GM18511 (cell line): ENCODE measurements around the gene FOXRED2.
A peak's percentile ranks its signal among the peaks of the same experiment; 100 is the strongest.
"Not testable (repeated sequence)": the region's sequence is repeated elsewhere in the genome, so short reads cannot be mapped to it uniquely, and the experiment has no call there.

Experiments
- ATAC-seq: cut with Tn5 transposase; IDR thresholded peaks from one replicate; pipeline ENCODE4 v1.9.1; 2021; ENCODE audit warnings: mild to moderate bottlenecking, moderate library complexity; ENCODE audit not compliant: unreplicated experiment

The FOXRED2 gene

DNA sequence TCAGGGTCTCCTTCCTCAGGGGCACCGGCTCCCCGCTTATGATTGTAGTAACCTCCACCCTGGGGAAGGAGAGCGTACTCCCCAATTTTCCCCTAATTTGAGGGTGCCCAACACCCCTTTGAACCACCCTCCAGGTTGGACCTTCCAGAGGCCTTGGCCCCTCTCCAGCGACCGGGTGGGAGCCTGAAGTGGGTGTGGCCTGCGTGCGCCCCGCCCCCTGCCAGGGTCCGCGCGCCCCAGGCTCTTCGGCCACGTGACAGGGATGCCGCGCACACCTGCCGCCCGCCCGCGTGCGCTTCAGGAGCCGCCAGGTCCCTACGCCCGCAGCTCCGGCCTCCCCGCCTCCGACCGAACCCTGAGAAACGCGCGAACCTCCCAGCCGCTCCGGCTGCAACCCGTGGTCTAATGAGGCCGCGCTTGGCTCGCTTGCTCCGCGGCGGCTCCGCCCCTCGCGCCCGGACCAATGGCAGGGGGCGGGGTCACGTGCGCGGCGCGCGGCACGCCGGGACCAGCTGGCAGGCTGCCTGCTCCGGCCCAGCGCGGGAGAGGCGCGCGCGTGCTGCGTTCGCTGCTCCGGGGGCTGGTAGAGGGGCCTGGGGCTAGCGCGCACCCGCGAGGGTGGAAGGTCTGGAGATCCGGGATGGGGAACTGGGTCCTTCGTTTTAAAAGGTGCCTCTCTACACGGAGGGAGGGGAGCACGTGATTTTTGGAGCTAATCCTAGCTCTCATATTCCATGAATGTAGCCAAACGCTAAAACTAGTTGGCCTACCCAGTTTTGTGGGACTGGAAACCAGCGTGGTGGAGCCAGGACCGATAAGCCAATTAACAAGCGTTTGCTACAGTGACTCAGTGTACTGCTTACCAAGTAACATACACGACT, at the start of gene FOXRED2:
FOXRED2 (minus strand) TSS at position 404 of the 881 bp plus-strand sequence. CDS start 618 bp downstream, outside the sequence.
- ATAC-seq = peak; percentile 90

DNA sequence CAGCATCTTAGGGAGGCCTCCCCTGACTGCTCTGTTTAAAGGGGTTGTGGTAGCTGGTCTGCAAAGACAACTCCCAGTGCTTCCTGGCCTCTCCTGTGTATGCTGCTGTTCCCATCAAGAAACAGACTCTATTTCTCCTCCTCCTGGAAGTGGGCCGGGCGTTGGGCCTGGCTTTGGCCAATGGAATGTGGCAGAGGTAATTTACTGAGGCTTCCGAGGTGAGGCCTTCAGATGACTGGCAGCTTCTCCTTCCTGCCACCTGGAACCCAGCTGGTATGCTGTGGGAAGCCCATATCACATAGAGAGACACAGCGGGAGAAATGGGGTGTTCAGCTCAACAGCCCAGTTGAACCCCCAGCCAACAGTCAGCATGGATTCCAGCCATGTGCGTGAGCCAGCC, 47.3 kb upstream of the FOXRED2 start:
- ATAC-seq = no peak

DNA sequence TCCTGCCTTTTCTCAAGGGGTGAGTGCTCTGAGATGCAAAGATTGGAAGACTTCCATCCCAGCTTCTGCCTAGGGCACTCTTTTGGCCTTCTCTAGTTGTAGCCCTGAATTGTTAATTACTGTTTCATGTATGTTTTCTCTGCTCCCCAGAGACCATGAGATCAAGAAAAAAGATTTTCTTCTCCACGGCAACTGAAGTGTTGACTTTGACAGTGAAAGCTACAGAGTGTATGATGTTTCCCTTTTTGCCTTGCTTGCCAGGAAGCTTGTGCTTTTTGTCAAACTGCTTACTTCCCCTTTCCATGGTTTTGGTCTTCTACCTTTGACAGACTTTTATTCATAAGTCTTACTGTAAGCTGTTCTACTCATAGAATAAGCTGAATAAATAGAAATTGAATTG, 45.4 kb upstream of the FOXRED2 start:
- no peak for ATAC-seq

DNA sequence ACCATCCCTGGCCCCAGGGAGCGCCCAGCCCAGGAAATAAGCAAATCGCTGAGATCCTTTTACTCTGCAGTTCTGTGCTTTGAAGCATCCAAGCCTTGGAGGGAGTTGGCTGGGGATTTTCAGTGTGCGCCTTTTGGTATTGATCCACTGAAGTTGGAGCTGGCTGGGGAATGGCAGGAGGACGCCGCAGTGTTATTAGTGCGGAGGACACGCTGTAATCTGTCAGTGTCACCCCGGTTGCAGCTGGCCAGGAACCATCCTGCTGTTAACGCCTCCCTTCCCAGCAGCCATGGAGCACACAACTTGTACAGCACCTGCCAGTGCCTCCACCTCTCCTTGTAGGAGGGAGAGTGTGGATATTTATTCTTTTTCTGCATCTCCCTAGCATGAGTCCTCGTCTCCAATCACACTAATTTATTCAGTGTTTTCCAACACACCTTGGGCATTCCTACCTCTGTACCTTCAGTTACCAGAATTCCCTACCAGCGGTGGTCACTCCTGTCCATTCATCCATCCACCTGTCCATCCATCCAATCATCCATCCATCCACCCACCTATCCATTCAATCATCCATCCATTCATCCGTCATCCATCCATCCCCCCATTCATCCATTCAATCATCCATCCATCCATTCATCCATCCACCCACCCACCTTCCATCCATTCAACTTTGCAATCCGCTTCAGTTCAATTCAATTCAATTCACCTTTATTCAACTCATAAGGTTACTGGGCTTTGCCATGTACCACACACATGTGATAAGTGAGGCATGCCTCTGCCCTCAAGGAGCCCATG, 44.1 kb upstream of the FOXRED2 start:
- ATAC-seq = no peak

DNA sequence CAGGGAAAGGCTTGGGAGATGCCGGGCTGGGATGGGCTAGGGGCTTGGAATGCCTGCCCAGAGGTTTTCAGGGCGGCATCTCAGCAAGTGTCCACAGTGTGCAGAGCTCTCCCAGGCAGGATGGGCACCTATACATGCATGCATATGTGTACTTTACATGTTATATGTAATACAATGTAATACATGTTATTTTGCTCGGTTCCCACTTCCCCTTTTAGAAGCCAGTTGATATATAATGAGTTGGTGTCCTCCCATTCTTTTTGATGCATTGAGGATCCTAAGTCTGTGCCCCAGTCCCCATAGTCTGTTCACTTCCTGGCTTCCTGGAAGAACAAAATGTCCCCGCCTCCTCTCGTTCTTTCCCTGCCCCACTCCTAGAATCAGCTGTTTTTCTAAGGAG, 42.2 kb upstream of the FOXRED2 start:
- ATAC-seq = no peak

DNA sequence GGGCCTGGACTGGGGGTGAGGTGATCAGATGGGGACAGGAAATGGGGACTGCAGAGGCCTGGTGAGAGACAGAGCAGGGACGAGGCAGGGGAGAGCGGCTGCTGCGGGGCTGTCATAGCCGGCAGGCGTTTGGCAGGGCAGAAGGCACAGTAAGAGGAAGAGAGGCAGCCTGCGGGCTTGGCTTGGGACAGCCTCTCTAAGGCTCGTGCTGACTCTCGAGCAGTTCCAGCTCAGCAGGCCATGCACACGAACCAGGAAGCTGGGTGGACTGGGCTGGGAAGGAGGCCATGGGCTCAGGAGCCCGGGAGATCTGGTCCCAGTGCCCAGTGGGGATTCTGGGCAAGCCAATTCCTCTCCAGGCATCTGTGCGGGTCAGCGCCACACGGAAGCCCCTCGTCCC, 41.8 kb upstream of the FOXRED2 start:
- no peak for ATAC-seq

DNA sequence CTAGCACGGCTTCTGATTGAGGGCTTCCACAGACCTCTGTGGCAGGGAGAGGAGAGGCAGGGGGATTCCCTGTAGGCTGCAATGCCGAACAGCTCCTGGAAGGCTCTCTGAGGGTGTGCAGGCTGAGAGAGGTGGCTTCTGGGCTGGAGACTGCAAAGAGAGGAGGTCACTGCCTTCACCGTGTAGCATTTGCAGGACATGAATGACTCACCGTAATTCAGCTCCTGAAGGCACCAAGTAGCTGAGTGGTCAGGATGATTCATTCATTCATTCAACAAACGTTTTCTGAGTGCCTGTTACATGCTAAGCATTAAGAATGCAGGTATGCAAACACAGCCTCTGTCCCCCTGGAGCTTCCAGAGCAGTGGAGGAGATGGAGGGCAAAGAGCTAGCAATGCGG, 40.1 kb upstream of the FOXRED2 start:
- ATAC-seq = no peak

DNA sequence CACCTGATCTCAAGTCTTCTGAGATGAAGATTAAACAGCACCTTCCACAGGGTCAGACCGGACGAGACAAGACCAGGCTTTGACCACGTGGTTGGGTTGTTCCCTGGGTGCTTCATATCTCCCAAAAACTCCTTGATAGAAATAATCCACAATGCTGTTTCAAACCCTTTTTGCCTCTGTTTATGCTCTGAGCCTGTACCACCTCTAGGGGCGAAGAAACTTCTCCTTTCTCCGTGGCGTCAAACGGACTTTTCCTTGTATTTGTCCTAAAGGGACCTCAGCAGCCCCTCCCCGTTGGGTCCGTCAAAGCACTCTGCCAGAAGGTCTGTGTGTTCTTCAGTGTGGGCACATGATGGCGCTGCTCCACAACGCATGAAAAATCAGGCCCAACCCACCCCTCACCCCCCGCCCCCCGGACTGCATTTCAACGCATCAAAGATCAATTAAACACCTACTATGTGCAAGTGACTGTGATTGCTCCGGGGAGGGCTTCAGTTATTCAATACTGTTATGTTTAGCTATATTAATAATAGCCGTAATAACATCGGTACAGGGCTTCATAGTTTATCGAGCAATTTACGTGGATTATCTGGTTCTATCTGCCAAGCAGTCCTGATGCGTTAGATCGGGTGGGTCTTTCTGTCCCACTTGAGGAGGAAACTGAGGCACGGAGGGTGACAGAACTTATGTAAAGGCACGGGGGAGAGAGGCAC, 39.4 kb upstream of the FOXRED2 start:
- ATAC-seq = no peak

DNA sequence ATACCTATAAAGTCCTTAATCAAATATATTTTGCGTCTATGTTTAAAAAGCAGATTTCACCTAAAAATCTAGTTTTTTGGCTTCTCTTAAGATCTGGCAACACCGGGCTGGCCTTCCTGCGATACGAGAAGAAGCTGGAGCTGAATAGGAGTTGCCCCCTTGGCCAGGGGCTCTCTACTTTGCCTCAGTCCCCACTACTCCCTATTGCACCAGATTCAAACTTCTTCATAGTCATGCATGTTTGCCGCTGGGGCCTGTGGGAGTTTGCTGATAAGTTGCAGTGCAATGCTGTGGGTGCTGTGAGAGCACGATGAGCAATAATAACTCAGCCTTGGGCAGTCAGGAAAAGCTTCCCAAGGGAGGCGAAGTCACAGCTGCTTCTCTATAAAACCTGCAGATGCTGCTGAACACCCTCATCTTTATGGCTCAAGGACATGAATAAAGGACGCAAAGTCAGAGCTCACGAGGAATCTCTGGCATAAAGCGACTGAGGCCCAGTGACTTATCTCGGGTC, 37.3 kb upstream of the FOXRED2 start:
- no peak for ATAC-seq

DNA sequence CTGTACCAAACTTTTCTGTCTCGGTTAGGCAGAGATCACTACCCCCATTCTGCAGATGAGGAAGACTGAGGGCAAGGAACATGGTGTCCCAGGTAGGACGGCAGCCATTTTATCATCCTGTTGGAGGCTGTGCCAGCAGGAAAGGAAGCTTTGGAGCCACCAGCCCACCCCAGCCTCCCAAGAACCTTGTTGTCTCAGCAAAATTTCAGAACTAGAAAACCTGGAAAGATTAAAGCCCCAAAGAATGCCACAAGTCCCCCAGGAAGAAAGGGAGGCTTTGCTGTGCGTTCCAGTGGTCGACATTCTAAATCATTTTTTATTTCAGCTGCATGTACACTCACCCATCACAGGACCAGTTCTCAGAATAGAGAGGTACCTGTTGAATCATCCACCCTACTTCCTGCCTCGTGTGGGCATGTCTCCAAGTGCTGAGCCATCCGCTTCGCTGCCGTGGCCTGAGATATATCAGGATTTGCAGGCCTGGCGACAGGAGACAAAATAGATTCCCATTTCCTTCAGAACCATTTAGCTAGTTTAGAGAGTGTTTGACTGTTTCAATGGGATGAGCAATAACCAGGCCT, 35.1 kb upstream of the FOXRED2 start:
- ATAC-seq = no peak

DNA sequence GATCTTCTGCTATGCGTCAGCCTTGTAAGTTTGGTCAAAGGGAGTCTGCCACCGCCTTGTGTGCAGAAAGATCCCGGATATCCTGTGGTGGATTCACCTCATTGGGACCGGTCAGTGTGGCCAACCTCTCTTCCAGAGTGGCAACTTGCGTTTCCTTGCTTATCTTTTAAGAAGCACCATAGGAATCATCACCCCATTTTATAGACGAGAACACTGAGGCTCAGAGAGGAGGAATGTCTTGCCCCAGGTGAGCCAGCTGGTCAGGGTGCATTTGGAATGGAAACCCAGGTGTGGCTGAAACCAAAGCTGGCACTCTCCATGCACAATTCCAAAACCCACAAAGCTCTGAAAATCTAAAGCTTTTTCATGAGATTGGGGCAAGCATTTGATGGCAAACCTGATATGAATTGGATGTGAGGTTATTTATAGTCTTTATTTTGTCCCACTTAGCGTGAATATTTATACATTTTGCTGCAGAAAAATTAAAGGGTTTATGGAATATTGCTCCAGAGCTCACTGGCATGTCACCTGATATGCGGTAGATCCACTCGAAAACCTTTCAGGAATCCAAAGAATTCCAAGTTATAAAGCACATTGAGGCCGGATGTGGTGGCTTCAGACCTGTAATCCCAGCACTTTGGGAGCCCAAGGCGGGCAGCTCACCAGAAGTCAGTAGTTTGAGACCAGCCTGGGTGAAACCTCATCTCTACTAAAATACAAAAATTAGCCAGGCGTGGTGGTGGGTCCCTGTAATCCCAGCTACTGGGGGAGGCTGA, 34.2 kb upstream of the FOXRED2 start:
- no peak for ATAC-seq

DNA sequence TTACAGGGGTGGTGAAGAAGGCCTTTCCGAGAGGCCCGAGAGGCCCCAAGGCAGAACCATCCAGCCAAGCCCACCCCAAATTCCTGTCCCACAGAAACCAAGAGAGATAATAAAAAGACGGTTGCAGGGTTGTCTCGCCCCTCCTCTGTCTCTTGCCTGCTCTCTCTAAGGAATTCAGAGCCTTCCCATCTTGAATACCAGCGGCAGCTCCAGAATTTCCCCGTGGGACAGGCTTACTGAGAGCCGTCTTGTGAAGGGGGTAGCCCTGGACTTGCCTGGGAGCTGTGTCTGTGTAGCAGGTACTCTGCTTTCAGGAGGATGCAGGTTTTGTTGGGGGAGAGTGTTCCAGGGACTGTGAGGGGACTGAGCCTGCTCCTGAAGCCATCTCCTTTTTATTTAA, 31.7 kb upstream of the FOXRED2 start:
- ATAC-seq = no peak

DNA sequence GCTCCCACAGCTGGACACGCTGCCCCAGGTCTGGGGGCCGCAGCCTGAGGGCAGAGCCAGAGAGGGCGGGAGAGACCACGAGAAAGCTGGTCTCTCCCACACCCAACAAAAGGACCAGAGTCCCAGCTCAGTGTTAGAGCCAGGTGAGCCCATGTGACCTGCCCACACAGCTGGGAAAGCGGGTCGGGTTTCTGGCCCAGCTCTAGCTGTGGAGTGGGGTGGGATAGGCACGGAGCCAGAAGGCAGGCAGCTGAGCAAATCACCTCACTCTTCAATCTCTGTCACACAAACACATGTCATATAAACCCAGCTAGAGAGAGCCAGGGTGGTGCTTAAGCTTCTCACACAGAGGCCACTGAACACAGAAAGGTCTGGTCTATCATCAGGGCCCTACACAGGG, 29.9 kb upstream of the FOXRED2 start:
- no peak for ATAC-seq

DNA sequence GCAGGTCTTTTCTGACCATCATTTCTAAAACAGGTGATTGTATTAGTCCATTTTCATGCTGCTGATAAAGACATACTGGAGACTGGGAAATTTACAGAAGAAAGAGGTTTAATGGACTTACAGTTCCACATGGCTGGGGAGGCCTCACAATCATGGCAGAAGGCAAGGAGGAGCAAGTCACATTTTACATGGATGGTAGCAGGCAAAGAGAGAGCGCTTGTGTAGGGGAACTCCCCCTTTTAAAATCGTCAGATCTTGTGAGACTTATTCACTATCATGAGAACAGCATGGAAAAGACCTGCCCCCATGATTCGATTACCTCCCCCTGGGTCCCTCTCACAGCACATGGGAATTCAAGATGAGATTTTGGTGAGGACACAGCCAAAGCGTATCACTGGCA, 26.5 kb upstream of the FOXRED2 start:
- not testable (repeated sequence) for ATAC-seq

DNA sequence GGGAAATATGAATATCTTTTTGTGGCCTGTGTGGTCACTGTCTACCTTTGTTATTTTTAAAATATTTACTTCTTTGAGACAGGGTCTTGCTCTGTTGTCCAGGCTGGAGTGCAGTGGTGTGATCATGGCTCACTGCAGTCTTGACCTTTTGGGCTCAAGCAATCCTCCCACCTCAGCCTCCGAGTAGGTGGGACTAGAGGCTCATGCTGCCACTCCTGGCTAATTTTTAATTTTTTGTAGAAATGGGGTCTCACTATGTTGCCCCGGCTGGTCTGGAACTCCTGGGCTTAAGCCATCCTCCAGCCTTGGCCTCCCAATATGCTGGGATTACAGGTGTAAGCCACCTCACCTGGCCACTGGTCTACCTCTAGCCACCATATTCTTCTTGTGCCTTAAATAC, 25.6 kb upstream of the FOXRED2 start:
- ATAC-seq = no peak

DNA sequence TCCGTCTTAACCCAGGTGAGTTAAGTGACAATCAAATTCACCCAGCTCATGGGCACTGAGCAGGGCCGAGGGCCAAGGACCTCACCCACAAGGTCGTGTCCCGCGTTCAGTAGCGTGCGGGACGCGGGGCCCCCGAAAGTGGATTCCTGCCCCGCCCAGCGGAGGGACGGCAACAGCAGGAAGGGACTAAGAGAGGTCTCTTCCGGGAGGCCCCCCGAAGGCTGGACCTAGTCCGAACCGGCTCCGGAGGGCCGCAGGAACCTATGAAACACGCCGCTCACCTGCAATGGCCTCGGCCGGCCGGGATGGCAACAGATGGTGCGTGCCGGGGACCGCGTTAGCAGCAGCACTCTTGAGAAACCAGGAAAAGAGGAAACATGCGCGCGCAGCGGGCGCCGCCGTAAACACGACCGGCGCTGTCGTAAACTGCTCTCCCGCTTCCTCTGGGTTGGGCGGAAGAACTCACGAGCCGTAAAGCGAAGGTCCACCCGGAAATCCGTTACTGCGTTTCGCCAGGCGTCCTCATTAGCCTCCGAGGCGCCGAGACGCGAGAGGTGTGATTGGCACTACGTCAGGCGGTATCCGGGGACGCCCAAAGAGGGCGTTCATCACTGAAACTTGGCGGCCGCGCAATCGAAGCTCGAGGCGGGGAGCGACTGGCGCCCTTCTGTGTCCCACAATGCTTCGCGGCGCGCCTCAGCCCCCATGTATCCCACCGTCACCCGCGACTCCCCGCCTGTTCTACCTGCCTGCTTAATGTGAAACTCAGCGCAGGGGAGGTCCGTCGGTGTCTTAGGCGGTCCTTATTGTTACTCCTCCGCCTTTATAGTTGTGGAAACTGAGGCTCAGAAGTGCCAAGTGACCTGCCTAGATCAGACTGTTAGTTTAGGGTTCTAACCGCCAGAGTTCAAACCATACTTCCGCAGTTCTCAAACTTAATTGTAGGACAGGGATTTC, 22.2 kb upstream of the FOXRED2 start, which contains the start of gene EIF3D:
EIF3D (minus strand) TSS at position 372 of the 957 bp plus-strand sequence. CDS start 3,045 bp downstream, outside the sequence.
- peak; percentile 97 for ATAC-seq

DNA sequence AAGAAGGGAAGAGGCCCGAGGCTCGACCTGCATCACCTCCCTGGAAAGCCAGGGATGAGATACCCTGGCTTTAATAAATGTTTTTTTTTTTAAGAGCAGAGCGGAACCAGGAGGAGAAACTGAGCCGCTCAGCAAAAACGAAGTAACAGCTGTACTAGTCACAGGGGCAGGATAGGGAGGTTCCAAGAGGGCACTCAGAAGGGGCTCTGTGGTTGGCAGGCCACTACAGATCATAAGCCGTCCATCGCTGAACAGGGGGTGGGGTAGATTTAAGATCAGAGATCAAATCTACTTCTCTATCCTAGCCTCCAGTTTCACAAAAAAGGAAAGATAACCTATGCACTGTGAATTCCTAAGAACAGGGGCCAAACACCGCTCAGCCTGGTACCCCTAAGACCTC, 21.5 kb upstream of the FOXRED2 start:
- ATAC-seq = no peak

DNA sequence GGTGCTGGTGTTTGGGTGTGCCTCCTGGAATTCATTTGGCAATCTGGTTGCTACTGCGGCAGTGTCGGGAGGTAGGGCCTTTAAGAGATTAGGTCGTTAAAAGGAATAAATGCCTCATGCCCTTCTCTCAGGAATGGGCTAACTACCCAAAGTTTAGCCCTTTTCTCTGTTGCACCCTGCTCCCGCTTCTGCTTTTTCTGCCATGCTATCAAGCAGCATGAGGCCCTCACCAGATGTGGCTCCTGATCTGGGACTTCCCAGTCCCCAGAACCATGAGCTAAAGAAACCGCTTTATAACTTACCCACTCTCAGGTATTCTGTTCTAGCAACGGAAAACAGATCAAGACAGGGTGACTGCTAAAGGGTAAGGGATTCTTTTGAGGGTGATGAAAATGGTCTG, 15.8 kb upstream of the FOXRED2 start:
- ATAC-seq = no peak

DNA sequence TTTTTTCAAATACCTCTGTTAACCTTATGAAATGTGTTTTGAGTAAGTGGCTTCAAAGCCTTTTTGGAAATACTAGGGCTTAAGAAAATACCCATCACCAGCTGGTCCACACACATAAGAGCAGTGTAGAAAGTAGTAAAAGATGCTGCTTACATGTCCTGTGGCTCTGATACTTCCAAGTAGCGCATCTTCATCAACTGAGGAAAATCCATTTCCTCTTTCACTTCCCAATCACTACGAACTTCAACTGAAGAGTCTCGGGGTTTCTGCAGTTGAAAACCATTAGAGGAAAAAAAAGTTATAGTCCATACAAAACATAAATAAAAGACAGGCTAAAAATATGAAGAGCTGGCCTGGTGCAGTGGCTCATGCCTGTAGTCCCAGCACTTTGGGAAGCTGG, 13.6 kb upstream of the FOXRED2 start:
- no peak for ATAC-seq
